Measurements from ENCODE around the gene ZNF775.

- TF ChIP-seq CTCF (IDR thresholded peaks at IDR 0.05; ENCODE audit: low read depth, low read length, poor library complexity, severe bottlenecking) (no peak), EZH2phosphoT487 (IDR thresholded peaks at IDR 0.05; ENCODE audit: borderline replicate concordance, low read length) (no peak)
These were observed 9.8 kb downstream of the ZNF775 start for GRCh38 chr7:150388709-150389531.

All from DOHH2 (cell line).